Upper lobe of right lung (tissue), 1 donor: ENCODE measurements around the gene SARDH. TPM values are rescaled to one million over a fixed set of nuclear protein-coding genes. Genes with fewer than 3 reads are reported as not detected.

Experiments used
- ATAC-seq: fragments of 200-7000 bp; cut with Tn5 transposase; one replicate; pipeline ENCODE4 v1.9.1; 2020; ENCODE audit warnings: mild to moderate bottlenecking, moderate library complexity
- DNase-seq: peaks from one replicate; pipeline ENCODE4 v3.0.0-alpha.2; 2020
- H3K27ac ChIP-seq: fragments of 200-600 bp; one replicate; pipeline ENCODE4 v1.8.0; 2022
- H3K27me3 ChIP-seq: fragments of 200-600 bp; one replicate; pipeline ENCODE4 v1.8.0; 2022; ENCODE audit warnings: mild to moderate bottlenecking
- H3K36me3 ChIP-seq: fragments of 200-600 bp; one replicate; pipeline ENCODE4 v1.8.0; 2022
- H3K4me1 ChIP-seq: fragments of 200-600 bp; one replicate; pipeline ENCODE4 v1.8.0; 2022
- H3K4me3 ChIP-seq: fragments of 200-600 bp; one replicate; pipeline ENCODE4 v1.8.0; 2022; ENCODE audit warnings: mild to moderate bottlenecking
- H3K9me3 ChIP-seq: fragments of 200-600 bp; one replicate; pipeline ENCODE4 v1.8.0; 2022
- CTCF ChIP-seq: fragments of 200-600 bp; IDR thresholded peaks from one replicate; pipeline ENCODE4 v1.8.0; 2022; ENCODE audit warnings: antibody characterized with exemption
- intact Hi-C: fragments of 100-400 bp; cut with DNase I; formaldehyde crosslinking; loops from one replicate; pipeline ENCODE4 v1.11.0; 2022
- total RNA-seq: library from RNA; stranded (reverse); fragmentation: NEBNext Ultra II Directional; extraction: Animal tissue kit (Norgen Biotek cat#: 25700); gene quantifications from one replicate; pipeline ENCODE4 v1.2.1, GENCODE V29; 2021
- donor health status: DM: no; HTN: yes; CAD: no; lungs with severe emphysema.

SARDH gene
- total RNA-seq, 1 donor from 2014 or later, result 6.8 TPM

DNA sequence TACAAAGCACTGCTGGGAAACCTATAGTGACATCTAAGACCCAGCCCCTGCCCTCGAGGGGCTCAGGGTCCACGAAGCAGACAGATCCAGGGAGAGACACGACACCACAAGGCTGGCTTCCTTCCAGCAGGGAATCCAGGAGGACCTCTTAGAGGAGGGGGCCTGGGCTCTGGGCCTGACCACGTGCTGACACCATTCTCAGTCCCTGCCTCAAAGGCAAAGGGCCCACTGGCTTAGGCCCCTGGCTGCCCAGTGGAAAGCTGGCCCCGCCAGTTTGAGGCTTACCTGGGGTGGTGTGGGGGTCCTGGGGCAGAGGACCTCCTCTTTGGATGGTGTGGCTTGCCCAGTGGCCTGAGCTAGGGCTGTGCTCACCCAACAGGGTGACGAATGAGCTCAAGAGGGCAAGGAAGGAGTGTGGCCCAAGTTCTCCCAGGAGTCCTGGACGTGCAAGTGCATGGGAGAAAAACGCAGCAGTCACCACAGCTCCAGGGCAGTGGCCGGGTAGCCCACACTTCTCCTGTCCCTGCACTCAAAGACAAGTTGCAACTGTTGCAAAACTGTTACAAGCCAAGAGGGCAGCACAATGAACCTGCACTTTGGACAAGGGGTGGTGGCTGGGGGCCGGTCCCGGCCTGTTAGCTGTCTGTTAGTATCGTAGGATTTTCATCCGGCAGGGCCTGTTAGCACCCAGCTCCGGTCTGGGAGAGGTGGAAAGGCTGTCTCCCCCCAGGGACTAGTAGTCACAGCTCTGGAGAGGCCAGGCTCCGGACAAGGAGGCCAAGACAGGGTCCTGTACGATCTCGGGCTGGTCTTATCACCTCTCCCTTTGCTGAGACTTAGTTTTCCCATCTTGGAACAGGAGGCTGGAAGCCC, 1.5 kb upstream of the SARDH start:
- Histone ChIP-seq H3K36me3 (no peaks in the 10 kb centered on the region), H3K4me1 (peaks cover 13% of the 10 kb centered on the region), H3K27me3 (no peaks in the 10 kb centered on the region), H3K4me3 (no peak overlapping the region), H3K9me3 (no peaks in the 10 kb centered on the region), H3K27ac (no peak overlapping the region)
- TF ChIP-seq CTCF, result no peak
- intact Hi-C loops, result no loop called here
- no peak for ATAC-seq
- DNase-seq, result peak; percentile 56

- no peak for DNase-seq
- ATAC-seq, result no peak
- H3K27ac ChIP-seq, result no peak overlapping the region
Observed at GRCh38 chr9:133738640-133739225, 581 bp upstream of the SARDH start.

GRCh38 chr9:133737071-133737773, 930 bp downstream of the SARDH start:
- H3K4me3 ChIP-seq, result peak overlapping the region; percentile 46
- peak; percentile 2 for ATAC-seq
- intact Hi-C loops, result no loop called here
- no peak overlapping the region for H3K27ac ChIP-seq
- DNase-seq, result peak; percentile 62
- H3K4me1 ChIP-seq, result peaks cover 13% of the 10 kb centered on the region
- H3K9me3 ChIP-seq, result no peaks in the 10 kb centered on the region
- TF ChIP-seq CTCF, result no peak
- H3K36me3 ChIP-seq, result no peaks in the 10 kb centered on the region
- no peaks in the 10 kb centered on the region for H3K27me3 ChIP-seq

More at GRCh38 chr9:133738640-133739225, 581 bp upstream of the SARDH start:
- intact Hi-C loops, result no loop called here
- Histone ChIP-seq H3K36me3 (no peaks in the 10 kb centered on the region), H3K4me3 (peak overlapping the region; percentile 46), H3K4me1 (peaks cover 13% of the 10 kb centered on the region), H3K27me3 (no peaks in the 10 kb centered on the region), H3K9me3 (no peaks in the 10 kb centered on the region)
- no peak for TF ChIP-seq CTCF

DNA sequence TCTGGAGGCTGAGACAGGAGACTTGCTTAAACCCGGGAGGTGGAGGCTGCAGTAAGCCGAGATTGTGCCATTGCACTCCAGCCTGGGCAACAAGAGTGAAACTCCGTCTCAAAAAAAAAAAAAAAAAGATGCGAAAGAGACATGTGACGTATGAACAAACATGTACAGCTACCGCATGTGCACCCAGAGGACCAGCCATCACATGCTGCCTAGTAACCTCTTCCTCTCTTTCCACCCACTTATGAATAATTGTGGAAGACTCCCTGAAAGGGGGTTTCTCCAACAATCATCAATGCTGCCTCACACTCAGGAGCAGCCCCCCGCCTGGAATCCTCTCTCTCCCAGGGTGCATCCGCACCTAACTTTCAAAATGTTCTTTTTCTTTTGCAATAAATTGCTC, 2.2 kb downstream of the SARDH start:
- Histone ChIP-seq H3K27ac (no peak overlapping the region), H3K36me3 (no peaks in the 10 kb centered on the region), H3K4me3 (no peak overlapping the region), H3K4me1 (peaks cover 13% of the 10 kb centered on the region), H3K9me3 (no peaks in the 10 kb centered on the region), H3K27me3 (no peaks in the 10 kb centered on the region)
- intact Hi-C loops, result no loop called here
- TF ChIP-seq CTCF, result no peak
- ATAC-seq (no peak), DNase-seq (no peak)

DNA sequence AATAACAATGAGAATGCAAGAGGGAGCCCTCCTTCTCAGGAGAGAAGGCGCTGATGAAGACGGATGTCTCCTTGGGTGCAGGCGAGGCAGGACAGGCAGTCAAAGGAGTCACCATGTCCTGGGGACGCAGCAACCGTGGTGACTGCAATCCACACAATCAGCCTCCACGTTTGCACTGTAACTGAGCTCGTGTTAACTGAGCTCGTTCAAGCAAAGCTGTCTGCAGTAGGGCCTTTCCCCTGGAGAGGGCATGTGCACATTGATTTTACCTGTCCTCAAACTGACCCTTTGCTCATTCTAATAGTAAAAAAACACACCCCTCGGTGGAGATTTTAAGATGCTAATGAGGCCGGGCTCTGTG, 2.8 kb downstream of the SARDH start:
- Histone ChIP-seq H3K4me3 (no peak overlapping the region), H3K36me3 (no peaks in the 10 kb centered on the region), H3K9me3 (no peaks in the 10 kb centered on the region), H3K27ac (no peak overlapping the region), H3K27me3 (no peaks in the 10 kb centered on the region), H3K4me1 (peaks cover 13% of the 10 kb centered on the region)
- DNase-seq (no peak), ATAC-seq (no peak)
- intact Hi-C loops, result no loop called here
- no peak for TF ChIP-seq CTCF
